GM20431 (cell line): Measurements from ENCODE around the gene DUSP23.

Experiments used
- in situ Hi-C: fragments of 300-500 bp; cut with MseI, MboI; formaldehyde crosslinking; loops from one replicate; pipeline ENCODE4 v1.15.0; 2020; ENCODE audit warnings: low sequenced_read_pairs; ENCODE audit not compliant: unreplicated experiment

The DUSP23 gene

GRCh38 chr1:159780583-159781582, at the start of gene DUSP23:
Gene DUSP23 (plus strand): TSS chr1:159780962. CDS start chr1:159781101, 139 bp downstream.
- in situ Hi-C loops = loop anchor here (25.0 kb wide), 1 partner anchor 231 kb away; no protein-coding TSS in a partner anchor

DNA sequence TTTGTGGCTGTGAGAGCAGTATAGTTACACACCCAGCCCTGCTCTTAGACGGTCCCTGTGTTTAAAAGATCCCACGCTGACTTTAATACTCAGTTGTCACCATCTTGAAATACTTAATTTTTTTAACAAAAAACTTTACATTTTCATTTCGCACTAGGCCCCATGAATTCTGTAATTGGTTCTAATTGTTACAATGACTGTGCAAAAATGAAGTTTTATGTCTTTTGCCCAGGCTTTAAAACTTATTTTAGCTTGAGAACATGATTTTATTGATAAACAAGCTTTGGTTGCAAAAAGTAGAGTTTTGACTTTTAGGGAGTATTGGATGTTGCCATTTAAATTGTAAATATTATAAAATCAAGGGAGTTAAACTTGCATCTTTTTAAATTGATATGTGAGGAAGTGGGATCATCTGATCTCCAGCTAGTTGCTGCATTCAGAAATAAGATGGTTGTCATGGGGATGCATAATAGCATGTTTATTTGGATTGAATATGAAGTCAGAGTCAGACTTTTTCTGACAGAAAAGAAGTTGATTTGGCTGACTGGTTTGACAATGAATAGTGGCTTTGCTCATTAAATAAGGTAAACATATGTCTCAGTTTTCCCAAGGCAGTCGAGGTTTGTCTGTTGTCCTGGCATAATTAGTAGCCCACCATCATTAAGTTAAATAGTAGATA, 43.4 kb upstream of the DUSP23 start:
- in situ Hi-C loops = no loop called here

DNA sequence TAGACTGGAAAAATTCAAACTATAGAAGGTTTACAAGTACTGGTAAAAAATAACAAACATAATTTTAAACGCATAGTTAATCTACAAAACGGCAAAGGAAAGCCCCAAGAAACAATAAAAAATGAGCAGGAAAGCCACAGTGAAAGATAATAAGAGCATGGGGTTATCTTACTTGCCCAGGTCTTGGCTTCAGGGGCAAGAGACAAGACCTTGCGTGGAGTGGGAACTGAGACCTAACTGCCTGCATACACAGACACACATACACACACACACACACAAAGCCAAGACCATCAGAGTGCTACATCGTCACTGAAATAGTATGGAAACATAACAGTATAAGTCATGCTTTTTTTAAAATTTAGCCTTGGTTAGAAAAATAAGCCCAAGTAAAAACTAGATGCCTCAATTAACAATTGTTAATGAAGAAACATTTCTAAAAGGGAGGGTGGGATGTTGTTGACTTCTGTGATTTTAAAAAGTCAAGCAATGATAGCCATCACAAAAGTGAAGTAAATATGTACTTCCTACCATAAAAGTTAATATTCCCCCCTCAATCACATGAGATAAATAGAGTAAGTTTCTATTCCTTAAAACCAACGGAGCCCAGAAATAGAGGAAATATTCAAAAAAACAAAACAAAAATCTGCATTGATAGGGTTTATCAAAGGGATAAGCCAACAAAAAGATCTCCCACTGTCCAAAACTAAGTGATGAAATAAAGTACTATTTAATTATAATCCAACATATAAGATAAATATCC, 36.9 kb upstream of the DUSP23 start:
- in situ Hi-C loops = no loop called here

DNA sequence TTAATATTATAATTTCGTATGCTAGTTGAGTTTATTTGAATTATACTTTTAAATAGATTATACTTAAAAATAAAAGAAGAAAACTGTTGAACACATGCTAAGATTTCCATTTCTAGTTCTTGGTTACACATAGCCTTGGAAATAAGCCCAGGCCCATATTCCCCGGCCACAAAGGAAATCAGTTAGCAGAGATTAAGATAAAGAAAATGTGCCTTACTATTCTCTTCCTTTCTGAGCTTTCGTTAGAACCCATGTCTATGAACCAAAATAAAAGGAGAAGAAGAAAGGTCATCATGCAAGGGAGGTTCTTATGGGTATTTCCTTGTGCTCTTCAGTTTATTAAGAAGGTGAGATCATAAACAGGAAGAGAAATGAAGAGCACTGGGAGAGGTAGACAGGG, 34.1 kb upstream of the DUSP23 start:
- in situ Hi-C loops = no loop called here

GRCh38 chr1:159748370-159748769, 32.4 kb upstream of the DUSP23 start:
- in situ Hi-C loops = no loop called here

DNA sequence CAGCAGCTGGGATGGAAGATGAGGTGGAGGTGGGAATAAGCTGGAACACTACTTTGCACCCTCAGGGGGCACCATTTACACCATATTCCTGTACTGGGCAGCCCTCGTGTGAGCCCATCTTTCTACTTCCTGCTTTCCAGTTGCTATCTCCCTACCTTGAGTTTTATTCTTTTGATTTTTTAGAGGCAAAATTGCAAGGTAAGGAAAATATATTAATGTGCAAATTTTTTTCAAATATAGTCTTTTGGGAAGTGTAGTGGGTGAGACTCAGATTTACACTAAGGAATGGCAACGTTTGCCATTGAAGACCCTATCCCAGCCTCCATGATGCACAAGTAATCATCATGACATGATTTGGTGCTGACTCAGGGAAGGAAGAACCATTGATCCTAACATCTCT, 31.1 kb upstream of the DUSP23 start:
- in situ Hi-C loops = no loop called here

GRCh38 chr1:159750621-159751020, 30.1 kb upstream of the DUSP23 start:
- in situ Hi-C loops = no loop called here

DNA sequence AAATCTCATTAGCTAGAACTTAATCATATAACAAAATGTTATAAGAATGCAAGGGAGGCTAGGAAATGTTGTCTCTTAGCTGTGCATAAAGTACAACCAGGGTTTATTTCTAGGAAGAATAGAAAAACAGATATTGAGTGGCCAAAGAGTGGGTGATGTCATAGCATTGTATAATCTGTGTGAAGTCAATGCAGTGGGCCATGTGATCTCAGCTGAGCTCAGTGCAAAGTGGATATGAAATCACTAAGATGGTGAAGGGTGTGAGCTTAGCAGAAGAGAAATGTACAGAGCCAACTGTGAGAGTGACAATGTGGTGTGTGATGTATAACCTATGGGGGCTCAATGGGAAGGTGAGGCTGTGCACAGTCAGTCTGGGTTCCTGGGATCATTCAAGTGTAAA, 29.7 kb upstream of the DUSP23 start:
- in situ Hi-C loops = no loop called here

- in situ Hi-C loops = no loop called here
Measured at GRCh38 chr1:159752135-159752580, 28.6 kb upstream of the DUSP23 start.

- in situ Hi-C loops = no loop called here
Measured at GRCh38 chr1:159753386-159753785, 27.4 kb upstream of the DUSP23 start.

- in situ Hi-C loops = no loop called here
Measured at GRCh38 chr1:159755451-159756007, 25.2 kb upstream of the DUSP23 start.

DNA sequence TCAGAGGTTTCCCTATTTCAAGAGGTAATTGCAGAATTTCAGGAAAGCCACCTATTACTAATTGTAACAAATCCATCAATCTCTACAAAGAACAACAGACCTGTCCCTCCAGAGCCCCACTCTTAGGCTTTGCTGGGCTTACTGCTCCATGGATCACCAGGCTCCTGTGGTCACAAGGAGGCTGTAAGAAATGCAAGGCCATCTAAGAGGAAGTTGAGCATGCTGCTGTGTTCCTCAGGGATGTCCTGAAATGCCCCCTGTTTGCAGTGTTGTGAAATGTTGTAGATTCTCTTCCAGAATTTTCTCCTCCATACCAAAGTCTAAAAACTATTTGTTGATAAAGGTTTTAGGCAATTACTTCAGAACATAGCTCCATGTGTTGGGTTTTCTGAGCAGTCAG, 24.4 kb upstream of the DUSP23 start:
- in situ Hi-C loops = no loop called here

DNA sequence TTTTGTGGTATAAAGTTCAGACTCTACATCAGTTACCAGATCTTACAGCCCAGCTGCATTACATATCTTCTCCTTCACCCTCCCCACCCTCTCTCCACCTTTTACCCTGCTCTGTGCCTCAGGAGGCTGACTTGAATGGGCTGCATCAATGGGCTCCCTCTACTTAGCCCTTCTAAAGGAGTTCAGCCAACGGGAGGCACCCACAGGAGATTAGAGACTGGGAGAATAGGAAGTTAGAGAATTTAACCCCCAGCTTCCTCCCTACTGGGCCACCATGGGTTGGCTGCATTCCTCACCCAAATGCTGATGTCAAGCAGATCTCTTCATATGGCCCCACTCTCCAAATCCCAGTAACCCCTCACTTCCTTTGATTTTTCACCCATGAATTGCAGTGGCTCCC, 17.1 kb upstream of the DUSP23 start:
- in situ Hi-C loops = no loop called here

DNA sequence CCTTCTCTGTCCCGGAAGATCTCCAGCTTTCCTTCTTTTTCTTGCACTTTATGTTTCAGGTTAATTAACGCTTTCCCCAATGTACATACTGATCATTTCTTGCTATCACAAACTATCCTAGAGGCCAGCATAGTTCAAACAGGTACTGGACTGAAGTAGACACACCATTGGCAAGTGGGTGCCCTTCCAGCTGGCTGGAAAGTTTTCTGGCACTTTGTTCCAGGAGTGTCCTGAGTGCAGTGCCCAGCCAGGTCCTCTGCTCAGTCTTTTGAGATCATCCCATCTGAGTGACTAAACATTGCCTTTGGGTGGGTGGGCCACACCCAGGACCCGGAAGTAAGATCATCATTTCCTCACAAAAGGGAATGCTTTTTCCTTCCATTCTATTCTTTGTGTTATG, 15.0 kb upstream of the DUSP23 start:
- in situ Hi-C loops = no loop called here

- in situ Hi-C loops = no loop called here
Measured at GRCh38 chr1:159771127-159771895, 9.5 kb upstream of the DUSP23 start.

DNA sequence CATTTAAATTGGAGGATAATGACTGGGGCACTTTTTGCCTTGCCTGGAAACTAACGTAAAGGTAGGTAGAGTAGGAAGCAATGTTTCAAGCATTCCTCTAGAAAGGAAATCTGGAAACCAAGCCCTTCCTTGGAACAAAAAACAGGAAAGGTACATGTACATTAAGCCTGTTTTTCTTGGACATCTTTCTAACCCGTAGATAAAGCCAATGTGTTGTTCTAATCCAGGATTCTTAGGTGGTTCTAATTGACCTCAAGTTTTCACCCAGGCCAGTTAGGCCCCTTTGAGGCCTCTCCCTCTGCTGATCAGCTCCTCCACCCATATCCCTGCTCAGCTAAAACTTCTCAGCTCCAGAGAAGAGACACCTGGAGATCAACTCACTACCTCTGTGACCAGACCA, 6.3 kb upstream of the DUSP23 start:
- in situ Hi-C loops = no loop called here

DNA sequence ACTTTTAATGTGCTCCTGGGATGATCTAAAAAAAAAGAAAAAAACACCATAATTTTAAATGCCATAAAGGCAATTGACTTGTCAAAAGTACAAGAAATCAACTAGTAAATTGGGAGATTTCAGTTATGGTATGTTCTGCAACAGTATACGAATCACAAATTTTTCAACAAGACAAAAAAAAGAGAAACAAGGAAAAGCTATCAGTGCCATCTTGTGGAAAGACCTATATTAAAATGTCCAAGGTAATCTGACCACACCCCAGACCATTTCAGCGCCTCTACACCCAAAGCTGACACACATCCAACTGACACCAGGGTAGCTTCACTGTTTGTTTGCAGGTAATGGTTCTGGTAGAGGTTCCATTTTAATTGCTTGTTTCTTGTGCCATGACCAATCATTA, 5.0 kb upstream of the DUSP23 start:
- in situ Hi-C loops = loop anchor here (25.0 kb wide), 1 partner anchor 237 kb away; no protein-coding TSS in a partner anchor

DNA sequence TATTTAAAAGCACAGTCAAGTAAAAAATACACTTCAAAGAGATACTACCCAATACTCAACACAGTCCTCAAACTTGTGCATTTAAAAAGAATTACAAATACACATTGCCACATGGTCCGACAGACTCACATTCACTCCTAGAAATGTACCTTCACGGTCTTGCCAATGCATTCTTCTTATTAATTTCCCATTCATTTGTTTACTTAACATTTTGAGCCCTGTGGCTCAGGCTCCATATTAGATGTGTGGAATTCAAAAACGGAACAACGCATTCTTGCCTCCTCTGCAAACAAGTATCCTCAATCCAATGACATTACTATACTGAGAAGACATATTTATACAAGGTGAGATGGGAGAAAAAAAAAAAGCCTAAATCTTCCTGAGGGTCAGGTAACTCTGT, 2.5 kb upstream of the DUSP23 start:
- in situ Hi-C loops = loop anchor here (25.0 kb wide), 1 partner anchor 234 kb away; no protein-coding TSS in a partner anchor

GRCh38 chr1:159779403-159779851, 1.3 kb upstream of the DUSP23 start:
- in situ Hi-C loops = loop anchor here (25.0 kb wide), 1 partner anchor 233 kb away; no protein-coding TSS in a partner anchor
